Stimulated activated CD4-positive, alpha-beta T cell treated with anti-CD3 and anti-CD28 coated beads, Interleukin-4, amount 100 ng/mL, for 4 hours (primary cell): ENCODE results near the gene RAB3GAP2.
"Not testable (repeated sequence)": the region's sequence is repeated elsewhere in the genome, so short reads cannot be mapped to it uniquely, and the experiment has no call there.

Experiments used
- DNase-seq, 2 experiments: peaks; one replicate each; pipeline ENCODE4 v3.0.0-alpha.2; 2020

The RAB3GAP2 gene

GRCh38 chr1:220290140-220290761 lies 18.0 kb upstream of the RAB3GAP2 start:
- DNase-seq = no peak

GRCh38 chr1:220287129-220287528 lies 14.9 kb upstream of the RAB3GAP2 start:
- no peak for DNase-seq

DNA sequence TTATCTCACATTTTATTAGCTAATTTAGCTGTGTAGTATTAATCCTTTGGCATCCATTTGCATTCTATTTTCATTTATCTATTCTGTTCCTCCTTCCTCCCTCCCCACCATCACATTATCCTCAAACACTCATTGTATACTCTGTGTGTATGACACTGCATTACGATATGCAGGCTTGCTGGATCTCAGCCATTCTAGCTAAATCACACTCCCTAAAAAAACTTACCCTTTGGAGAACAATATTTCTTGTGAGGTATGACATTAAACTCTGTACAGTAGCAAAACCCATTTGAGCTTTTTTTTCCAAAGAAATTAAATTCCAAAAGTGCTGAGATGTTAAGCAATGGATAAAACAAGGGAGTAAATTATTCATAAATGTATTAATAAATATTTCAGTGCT lies 11.4 kb upstream of the RAB3GAP2 start:
- DNase-seq = no peak

DNA sequence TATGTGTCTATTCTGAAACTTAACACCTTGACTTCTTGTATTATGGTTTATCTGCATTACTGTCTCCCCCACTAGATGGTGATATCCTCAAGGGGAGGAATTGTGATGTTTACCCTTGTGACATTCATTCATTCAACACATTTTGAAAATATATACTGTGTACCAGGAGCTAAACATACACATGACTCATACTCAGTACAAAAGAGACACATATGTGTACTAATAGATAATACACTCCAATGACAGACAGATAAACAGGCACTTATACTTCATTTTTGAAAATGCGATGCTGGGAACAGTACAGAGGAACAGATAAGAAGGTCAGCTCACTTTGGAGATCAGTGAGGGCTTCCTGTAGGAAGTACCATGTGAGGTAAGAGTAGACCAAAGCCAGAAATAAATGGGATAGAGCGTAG lies 8.9 kb upstream of the RAB3GAP2 start:
- DNase-seq = no peak

GRCh38 chr1:220280249-220280648 lies 8.0 kb upstream of the RAB3GAP2 start:
- no peak for DNase-seq

DNA sequence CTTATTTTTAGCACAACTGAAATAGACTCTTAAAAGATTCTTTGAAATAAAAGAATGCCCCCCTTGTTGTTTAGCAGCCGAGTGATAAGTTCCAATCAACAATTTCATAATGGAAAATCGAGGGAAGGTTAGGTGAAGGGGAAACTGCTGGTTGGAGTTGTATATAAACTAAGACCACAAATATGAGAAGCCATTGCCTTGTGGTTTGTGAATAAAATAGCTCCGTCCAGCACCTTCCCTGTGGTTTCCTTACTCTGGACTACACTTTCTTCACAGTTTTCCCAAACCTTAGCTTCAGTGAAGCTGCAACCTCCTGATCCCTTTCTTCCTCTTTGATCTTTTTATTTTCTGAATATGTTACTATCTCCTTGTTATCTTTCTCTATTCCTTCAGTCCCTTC lies 6.7 kb upstream of the RAB3GAP2 start:
- DNase-seq = no peak

- DNase-seq = no peak
Observed at GRCh38 chr1:220275430-220275829, 3.2 kb upstream of the RAB3GAP2 start.

GRCh38 chr1:220274251-220274855 lies 2.1 kb upstream of the RAB3GAP2 start:
- no peak for DNase-seq

DNA sequence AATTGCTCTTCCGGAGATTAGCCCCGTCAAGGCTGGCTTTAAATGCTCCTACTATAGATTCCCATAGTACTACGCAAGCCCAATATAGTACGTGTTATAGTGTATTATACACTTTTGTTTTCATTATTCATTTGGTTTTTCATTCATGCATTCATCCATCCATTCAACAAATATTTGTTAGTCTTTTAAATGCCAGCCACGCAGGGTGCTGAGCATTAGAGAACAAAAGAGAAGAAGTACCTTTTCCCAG lies 513 bp upstream of the RAB3GAP2 start:
- DNase-seq = no peak

DNA sequence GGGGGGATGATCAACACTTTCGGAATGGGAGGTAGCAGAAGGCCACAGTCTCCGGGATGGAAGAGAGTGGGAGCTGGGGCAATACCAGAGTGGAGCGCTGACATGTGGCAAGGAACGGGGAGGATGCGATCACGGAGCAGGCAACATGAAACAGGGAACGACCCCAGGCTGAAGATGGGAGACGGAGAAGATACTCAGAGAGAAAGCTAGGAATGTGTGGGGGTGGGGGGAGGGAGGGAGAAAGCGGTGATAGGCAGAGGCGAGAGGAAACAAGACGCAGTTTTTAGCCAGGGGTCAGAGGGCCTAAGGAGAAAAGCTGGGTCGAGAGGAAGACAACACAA lies 577 bp downstream of the RAB3GAP2 start:
- DNase-seq = peak in 1 of 2 experiments; percentile 4

DNA sequence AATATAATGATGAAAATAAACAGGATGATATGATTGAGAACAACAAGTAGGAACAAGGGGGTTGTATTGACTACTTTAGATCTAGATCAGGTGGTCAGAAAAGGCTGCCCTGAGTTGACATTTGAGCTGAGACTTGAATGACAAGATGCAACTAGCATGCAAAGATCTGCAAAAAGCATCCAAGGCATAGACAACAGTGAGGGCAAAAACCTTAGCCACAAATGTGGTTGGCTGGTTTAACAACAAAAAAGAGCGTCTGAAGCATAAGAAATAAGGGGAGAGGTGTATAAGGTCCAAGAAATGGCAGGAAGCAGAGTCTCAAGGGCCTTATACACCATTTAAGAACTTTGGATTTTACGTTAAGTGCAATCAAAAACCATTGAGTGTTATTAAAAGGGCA lies 3.2 kb downstream of the RAB3GAP2 start:
- DNase-seq = no peak

DNA sequence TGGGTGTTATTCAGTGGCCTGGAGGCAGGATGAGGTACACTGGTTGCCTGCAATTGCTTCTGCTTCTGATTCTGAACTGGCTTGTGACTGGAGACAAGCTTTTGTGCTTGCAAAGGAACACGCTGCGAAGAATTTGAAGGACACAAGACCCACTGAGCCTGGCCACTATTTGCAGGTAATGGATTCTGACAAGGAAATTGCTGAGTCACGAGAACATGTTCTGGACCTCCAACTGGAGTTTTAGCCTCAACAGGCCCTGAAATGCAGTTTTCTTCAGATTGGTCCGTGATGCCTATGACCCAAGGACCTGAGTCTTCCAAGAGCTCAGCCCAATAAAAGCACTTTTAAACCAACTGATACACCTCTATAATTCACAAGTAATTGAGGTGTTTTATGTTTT lies 4.6 kb downstream of the RAB3GAP2 start:
- no peak for DNase-seq

GRCh38 chr1:220260228-220260627 lies 12.0 kb downstream of the RAB3GAP2 start:
- DNase-seq = not testable (repeated sequence)

GRCh38 chr1:220259756-220260155 lies 12.5 kb downstream of the RAB3GAP2 start:
- not testable (repeated sequence) for DNase-seq

GRCh38 chr1:220256194-220256593 lies 16.1 kb downstream of the RAB3GAP2 start:
- not testable (repeated sequence) for DNase-seq

- DNase-seq = no peak
Observed at GRCh38 chr1:220255204-220255603, 17.0 kb downstream of the RAB3GAP2 start.

- DNase-seq = not testable (repeated sequence)
Observed at GRCh38 chr1:220253290-220253689, 19.0 kb downstream of the RAB3GAP2 start.

- no peak for DNase-seq
Observed at GRCh38 chr1:220251272-220251671, 21.0 kb downstream of the RAB3GAP2 start.

DNA sequence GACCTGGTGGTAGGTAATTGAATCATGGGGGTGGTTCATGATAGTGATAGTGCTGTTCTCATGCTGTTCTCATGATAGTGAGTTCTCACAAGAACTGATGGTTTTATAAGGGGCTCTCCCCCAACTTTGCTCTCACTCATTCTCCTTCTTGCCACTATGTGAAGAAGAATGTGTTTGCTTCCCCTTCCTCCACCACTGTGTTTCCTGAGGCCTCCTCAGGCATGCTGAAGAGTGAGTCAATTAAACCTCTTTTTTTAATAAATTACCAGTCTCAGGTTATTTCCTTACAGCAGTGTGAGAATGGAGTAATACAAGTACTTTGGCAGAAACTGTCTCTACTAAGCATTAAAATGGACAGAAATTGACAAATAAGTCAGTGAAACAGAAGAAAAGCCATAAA lies 21.6 kb downstream of the RAB3GAP2 start:
- DNase-seq = no peak

DNA sequence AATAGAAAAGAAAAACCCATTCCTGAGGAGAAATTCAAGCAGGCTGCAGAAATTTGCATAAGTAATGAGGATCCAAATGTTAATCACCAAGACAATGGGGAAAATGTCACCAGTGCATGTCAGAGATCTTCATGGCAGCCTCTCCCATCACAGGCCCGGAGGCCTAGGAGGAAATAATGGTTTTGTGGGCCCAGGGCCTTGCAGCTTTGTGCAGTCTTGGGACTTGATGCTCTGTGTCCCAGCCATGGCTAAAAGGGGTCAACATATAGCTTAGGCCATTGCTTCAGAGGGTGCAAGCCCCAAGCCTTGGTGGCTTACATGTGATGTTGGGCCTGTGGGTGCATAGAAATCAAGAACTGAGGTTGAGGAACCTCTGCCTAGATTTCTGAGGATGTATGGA lies 22.7 kb downstream of the RAB3GAP2 start:
- DNase-seq = no peak

DNA sequence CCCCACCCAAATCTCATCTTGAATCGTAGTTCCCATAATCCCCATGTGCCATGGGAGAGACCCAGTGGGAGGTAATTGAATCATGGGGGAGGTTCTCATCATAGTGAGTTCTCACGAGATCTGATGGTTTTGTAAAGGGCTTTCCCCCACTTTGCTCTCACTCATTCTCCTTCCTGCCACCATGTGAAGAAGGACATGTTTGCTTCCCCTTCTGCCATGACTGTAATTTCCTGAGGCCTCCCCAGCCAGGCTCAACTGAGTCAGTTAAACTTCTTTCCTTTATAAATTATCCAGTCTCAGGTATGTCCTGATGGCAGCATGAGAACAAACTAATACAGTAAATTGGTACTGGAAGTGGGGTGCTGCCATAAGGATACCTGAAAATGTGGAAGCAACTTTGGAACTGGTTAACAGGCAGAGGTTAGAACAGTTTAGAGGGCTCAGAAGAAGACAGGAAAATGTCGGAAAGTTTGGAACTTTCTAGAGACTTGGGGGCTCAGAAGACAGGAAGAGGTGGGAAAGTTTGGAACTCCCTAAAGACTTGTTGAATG lies 23.5 kb downstream of the RAB3GAP2 start:
- DNase-seq = not testable (repeated sequence)

DNA sequence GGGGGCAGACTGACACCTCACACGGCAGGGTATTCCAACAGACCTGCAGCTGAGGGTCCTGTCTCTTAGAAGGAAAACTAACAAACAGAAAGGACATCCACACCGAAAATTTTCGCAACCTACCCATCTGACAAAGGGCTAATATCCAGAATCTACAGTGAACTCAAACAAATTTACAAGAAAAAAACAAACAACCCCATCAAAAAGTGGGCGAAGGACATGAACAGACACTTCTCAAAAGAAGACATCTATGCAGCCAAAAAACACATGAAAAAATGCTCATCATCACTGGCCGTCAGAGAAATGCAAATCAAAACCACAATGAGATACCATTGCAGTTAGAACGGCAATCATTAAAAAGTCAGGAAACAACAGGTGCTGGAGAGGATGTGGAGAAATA lies 26.4 kb downstream of the RAB3GAP2 start:
- not testable (repeated sequence) for DNase-seq

- no peak for DNase-seq
Observed at GRCh38 chr1:220243947-220244346, 28.3 kb downstream of the RAB3GAP2 start.

DNA sequence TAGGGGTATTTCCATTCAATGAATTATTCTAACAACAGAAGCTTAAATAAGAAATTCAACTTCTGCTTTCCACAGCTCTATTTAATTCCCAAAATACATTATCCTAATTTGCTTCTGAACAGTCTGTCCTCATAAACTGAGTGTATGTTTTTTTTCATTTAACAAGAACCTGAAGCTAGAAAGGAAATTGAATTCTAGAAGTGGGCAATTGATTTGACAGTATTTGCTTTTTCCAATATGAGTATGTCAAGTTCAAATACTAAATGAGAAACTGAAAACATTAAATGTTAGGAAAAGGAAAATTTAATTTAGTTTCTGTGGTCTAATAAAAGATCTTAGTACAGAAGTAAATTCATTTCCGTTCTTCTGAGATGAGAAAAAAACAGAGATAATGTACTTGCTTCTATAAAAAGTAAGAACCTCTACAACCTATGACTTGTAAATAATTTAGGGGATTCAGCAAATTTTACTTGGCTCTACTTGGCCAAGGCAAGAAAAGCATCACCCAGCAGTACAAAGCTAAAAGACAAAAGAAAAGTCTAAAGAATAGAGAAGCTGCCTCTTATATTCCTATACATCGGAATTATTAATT lies 31.1 kb downstream of the RAB3GAP2 start:
- no peak for DNase-seq

DNA sequence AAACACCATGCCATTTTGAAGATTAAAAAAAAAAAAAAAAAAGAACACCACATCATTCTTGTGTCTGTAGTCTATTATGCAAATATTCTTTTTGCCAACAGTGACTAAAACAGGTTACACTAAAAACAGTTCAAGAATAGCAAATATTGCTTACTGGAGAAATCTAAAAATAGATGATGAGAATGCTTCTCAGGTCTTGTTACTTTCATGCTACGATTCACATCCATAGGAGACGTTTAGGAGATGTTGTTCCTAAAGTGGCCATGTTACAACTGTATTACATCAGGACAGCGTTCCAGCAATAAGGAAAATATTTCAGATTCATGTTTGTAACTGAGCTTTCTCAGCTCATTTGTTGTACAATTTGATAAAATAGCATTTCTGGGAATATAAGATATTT lies 32.3 kb downstream of the RAB3GAP2 start:
- no peak for DNase-seq
